ENCODE measurements around the gene NAALADL2.

The NAALADL2 gene

GRCh38 chr3:175381685-175382084, 522.6 kb downstream of the NAALADL2 start:
- H3K4me3 ChIP-seq (ENCODE audit: low read length) = no peak overlapping the region
- no peak for DNase-seq (ENCODE audit: low read depth)
- TF ChIP-seq CTCF (conservative IDR thresholded peaks at IDR 0.05; ENCODE audit: low read depth, low read length) = no peak

- DNase-seq (ENCODE audit: low read depth) = no peak
- no peak for TF ChIP-seq CTCF (conservative IDR thresholded peaks at IDR 0.05; ENCODE audit: low read depth, low read length)
- H3K4me3 ChIP-seq (ENCODE audit: low read length) = no peak overlapping the region
Measured at GRCh38 chr3:175383371-175383770, 524.2 kb downstream of the NAALADL2 start.

- TF ChIP-seq CTCF (conservative IDR thresholded peaks at IDR 0.05; ENCODE audit: low read depth, low read length) = no peak
- DNase-seq (ENCODE audit: low read depth) = no peak
- H3K4me3 ChIP-seq (ENCODE audit: low read length) = no peak overlapping the region
Measured at GRCh38 chr3:175383813-175384212, 524.7 kb downstream of the NAALADL2 start.

GRCh38 chr3:175384569-175384968, 525.4 kb downstream of the NAALADL2 start:
- no peak for TF ChIP-seq CTCF (conservative IDR thresholded peaks at IDR 0.05; ENCODE audit: low read depth, low read length)
- DNase-seq (ENCODE audit: low read depth) = no peak
- H3K4me3 ChIP-seq (ENCODE audit: low read length) = no peak overlapping the region

GRCh38 chr3:175386630-175387029, 527.5 kb downstream of the NAALADL2 start:
- TF ChIP-seq CTCF (conservative IDR thresholded peaks at IDR 0.05; ENCODE audit: low read depth, low read length) = no peak
- DNase-seq (ENCODE audit: low read depth) = peak; percentile 72
- H3K4me3 ChIP-seq (ENCODE audit: low read length) = no peak overlapping the region

- H3K4me3 ChIP-seq (ENCODE audit: low read length) = no peak overlapping the region
- DNase-seq (ENCODE audit: low read depth) = no peak
- no peak for TF ChIP-seq CTCF (conservative IDR thresholded peaks at IDR 0.05; ENCODE audit: low read depth, low read length)
Measured at GRCh38 chr3:175389560-175389959, 530.4 kb downstream of the NAALADL2 start.

GRCh38 chr3:175391601-175392000, 532.5 kb downstream of the NAALADL2 start:
- no peak overlapping the region for H3K4me3 ChIP-seq (ENCODE audit: low read length)
- no peak for DNase-seq (ENCODE audit: low read depth)
- TF ChIP-seq CTCF (conservative IDR thresholded peaks at IDR 0.05; ENCODE audit: low read depth, low read length) = no peak

Data from retinal pigment epithelial cell (primary cell).